Activated T-cell treated with anti-CD3 and anti-CD28 coated beads for 24 hours (primary cell): Measurements from ENCODE around the gene TAF11.
"Not testable (repeated sequence)": the region's sequence is repeated elsewhere in the genome, so short reads cannot be mapped to it uniquely, and the experiment has no call there.

Experiments
- DNase-seq: peaks from one replicate; pipeline ENCODE4 v3.0.0-alpha.2; 2020; ENCODE audit warnings: low read depth

The TAF11 gene

GRCh38 chr6:34865107-34865506, 22.7 kb downstream of the TAF11 start:
- no peak for DNase-seq

GRCh38 chr6:34864007-34864406, 23.8 kb downstream of the TAF11 start:
- no peak for DNase-seq

GRCh38 chr6:34860776-34861175, 27.1 kb downstream of the TAF11 start:
- no peak for DNase-seq

- no peak for DNase-seq
Measured at GRCh38 chr6:34859951-34860350, 27.9 kb downstream of the TAF11 start.

GRCh38 chr6:34858681-34859080, 29.2 kb downstream of the TAF11 start:
- no peak for DNase-seq

- DNase-seq = no peak
Measured at GRCh38 chr6:34855463-34855862, 32.4 kb downstream of the TAF11 start.

GRCh38 chr6:34852406-34853085, 35.3 kb downstream of the TAF11 start:
- DNase-seq = no peak

- no peak for DNase-seq
Measured at GRCh38 chr6:34851361-34851760, 36.5 kb downstream of the TAF11 start.

GRCh38 chr6:34849066-34849465, 38.8 kb downstream of the TAF11 start:
- not testable (repeated sequence) for DNase-seq

GRCh38 chr6:34839666-34840352, 48.0 kb downstream of the TAF11 start:
- no peak for DNase-seq

- DNase-seq = no peak
Measured at GRCh38 chr6:34837528-34837927, 50.3 kb downstream of the TAF11 start.

GRCh38 chr6:34836451-34836850, 51.4 kb downstream of the TAF11 start:
- DNase-seq = no peak

GRCh38 chr6:34836008-34836407, 51.8 kb downstream of the TAF11 start:
- DNase-seq = no peak

GRCh38 chr6:34834789-34835518, 52.9 kb downstream of the TAF11 start:
- DNase-seq = no peak

- DNase-seq = no peak
Measured at GRCh38 chr6:34832942-34833341, 54.9 kb downstream of the TAF11 start.

- DNase-seq = no peak
Measured at GRCh38 chr6:34829137-34829536, 58.7 kb downstream of the TAF11 start.
